SU-DHL-6 (cell line): ENCODE data around the gene UBE2L5.

ENCODE experiments used
- EZH2phosphoT487 ChIP-seq: fragments of 200-600 bp; sonication (generic), shearing (Covaris generic); conservative IDR thresholded peaks from 2 replicates; pipeline ENCODE4 v1.6.1; 2018; ENCODE audit warnings: mild to moderate bottlenecking, antibody characterized with exemption, low read length, moderate library complexity, mixed read lengths
- TF ChIP-seq, protein P1 (sequence below): fragments of 200-600 bp; sonication (generic); IDR thresholded peaks from one replicate; pipeline ENCODE4 v1.5.1; 2017; ENCODE audit warnings: antibody characterized with exemption, mild to moderate bottlenecking, low read length, moderate library complexity; ENCODE audit not compliant: insufficient read depth, poor library complexity, severe bottlenecking

DNA sequence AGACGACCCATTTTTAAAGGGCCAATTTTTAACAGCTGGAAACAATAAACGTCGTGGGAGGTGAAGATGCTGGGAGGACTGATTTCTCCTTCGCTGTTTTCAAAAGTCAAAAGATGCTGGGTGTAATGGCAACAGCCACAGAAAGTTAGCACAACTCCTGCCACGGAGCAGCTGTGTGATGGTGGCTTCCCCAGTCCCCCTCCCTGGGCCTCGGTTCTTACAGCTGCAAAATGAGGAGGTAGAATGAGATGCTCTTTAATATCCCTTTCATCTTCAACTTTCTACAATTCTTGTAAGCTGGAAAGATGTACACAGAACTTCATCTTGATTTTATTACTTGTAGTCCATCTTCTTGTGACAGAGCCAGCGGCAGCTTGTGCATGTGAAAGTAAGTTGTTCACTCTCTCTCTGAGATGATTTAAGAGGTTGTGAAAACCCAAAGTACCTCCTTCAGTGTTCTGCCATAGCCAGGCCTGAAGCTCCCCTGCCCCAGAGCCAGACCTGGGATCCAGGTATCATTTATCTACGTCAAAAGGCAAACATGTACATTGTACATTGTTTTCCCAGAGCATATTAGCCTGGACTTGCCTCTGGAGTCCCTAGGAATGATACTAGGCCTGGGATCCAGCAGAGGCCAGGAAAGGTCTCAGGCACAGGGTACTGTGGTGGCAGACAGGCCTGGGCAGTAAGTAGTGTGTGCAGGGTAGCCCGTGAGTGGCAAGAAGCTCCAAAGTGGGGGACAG is 3.4 kb upstream of the UBE2L5 start:
- TF ChIP-seq, protein P1, sequence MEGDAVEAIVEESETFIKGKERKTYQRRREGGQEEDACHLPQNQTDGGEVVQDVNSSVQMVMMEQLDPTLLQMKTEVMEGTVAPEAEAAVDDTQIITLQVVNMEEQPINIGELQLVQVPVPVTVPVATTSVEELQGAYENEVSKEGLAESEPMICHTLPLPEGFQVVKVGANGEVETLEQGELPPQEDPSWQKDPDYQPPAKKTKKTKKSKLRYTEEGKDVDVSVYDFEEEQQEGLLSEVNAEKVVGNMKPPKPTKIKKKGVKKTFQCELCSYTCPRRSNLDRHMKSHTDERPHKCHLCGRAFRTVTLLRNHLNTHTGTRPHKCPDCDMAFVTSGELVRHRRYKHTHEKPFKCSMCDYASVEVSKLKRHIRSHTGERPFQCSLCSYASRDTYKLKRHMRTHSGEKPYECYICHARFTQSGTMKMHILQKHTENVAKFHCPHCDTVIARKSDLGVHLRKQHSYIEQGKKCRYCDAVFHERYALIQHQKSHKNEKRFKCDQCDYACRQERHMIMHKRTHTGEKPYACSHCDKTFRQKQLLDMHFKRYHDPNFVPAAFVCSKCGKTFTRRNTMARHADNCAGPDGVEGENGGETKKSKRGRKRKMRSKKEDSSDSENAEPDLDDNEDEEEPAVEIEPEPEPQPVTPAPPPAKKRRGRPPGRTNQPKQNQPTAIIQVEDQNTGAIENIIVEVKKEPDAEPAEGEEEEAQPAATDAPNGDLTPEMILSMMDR, result no peak
- no peak for TF ChIP-seq EZH2phosphoT487
